Prostate gland (tissue), 2 donors: ENCODE data around the gene RIPK4. TPM values are rescaled to one million over a fixed set of nuclear protein-coding genes. Genes with fewer than 3 reads are reported as not detected.

ENCODE experiments used
- DNase-seq: peaks from one replicate; pipeline ENCODE4 v3.0.0-alpha.2; 2019; ENCODE audit warnings: low spot score
- H3K27ac ChIP-seq, 2 donors: fragments of 200-600 bp; sonication (generic); 2 replicates each; pipeline ENCODE4 v1.5.1; 2017 to 2019
- H3K27me3 ChIP-seq: fragments of 200-600 bp; sonication (generic); replicated peaks from 2 replicates; pipeline ENCODE4 v1.5.1; 2019; ENCODE audit not compliant: insufficient read depth
- H3K36me3 ChIP-seq, 2 donors: fragments of 200-600 bp; sonication (generic); 1 replicate in 1 of 2; 2 replicates in 1 of 2; pipeline versions ENCODE4 v1.5.1 to v1.8.1; 2017 to 2019
- H3K4me1 ChIP-seq: fragments of 200-600 bp; sonication (generic); replicated peaks from 2 replicates; pipeline ENCODE4 v1.5.1; 2019
- H3K4me3 ChIP-seq, 2 donors: fragments of 200-600 bp; sonication (generic); 2 replicates each; pipeline ENCODE4 v1.5.1; 2017 to 2019
- H3K9me3 ChIP-seq: fragments of 200-600 bp; sonication (generic); 2 replicates; pipeline ENCODE4 v1.5.1; 2017
- POLR2A ChIP-seq: fragments of 450-650 bp; IDR thresholded peaks from one replicate; pipeline ENCODE4 v1.6.1; 2016; ENCODE audit warnings: antibody characterized with exemption, mild to moderate bottlenecking
- POLR2AphosphoS5 ChIP-seq: sonication (generic); formaldehyde crosslinking; IDR thresholded peaks from one replicate; pipeline ENCODE4 v1.6.1; 2017; ENCODE audit warnings: antibody characterized with exemption
- WGBS: methylation state at CpG from one replicate; pipeline ENCODE4 v1.1.5; 2018; 5-methylcytosine and 5-hydroxymethylcytosine counted together
- intact Hi-C: fragments of 100-400 bp; cut with DNase I; formaldehyde crosslinking; loops from one replicate; pipeline ENCODE4 v1.14.2; 2022
- total RNA-seq, 2 donors: library from RNA; depleted of rRNA; stranded (reverse); fragments of >200 nt; gene quantifications; one replicate each; pipeline ENCODE4 v1.1.0, GENCODE V29; 2016
- TF ChIP-seq, protein P1 (sequence below), 4 experiments: fragments of 200-600 bp in 2 of 4; fragments of 450-650 bp in 2 of 4; sonication (generic) in 2 of 4; IDR thresholded peaks; 1 replicate in 3 of 4; 2 replicates in 1 of 4; pipeline ENCODE4 v1.5.1; 2016 to 2019; ENCODE audit warnings: antibody characterized with exemption in 4 of 4, mild to moderate bottlenecking in 2 of 4, moderate library complexity in 2 of 4

The RIPK4 gene
- total RNA-seq, 2 donors from 2014 or later, result 26.9 to 52.6 TPM

DNA sequence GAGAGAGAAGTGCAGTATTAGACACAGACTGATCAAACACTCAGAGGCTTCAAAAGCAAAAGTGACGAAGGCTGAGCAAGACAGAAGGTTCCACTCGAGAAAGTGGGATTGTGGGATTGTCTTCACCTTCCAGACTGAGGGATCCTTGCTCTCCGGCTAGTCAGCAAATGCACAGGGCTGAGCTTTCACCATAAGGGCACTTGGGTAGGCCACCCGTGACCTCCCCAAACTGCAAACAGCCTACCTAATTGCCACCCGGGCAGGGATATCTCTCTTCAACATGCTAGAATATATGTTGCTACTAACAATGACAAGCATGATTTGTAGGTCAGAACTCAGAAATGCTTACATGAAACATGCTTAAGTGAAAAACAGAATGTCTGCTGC is 35.3 kb upstream of the RIPK4 start:
- Histone ChIP-seq H3K4me3 (no peak overlapping the region), H3K27ac (peak overlapping the region in 1 of 2 donors; percentile 38), H3K27me3 (no peaks in the 10 kb centered on the region), H3K36me3 (no peaks in the 10 kb centered on the region), H3K4me1 (no peaks in the 10 kb centered on the region), H3K9me3 (no peaks in the 10 kb centered on the region)
- no peak for DNase-seq
- TF ChIP-seq POLR2AphosphoS5, result no peak
- TF ChIP-seq, protein P1, sequence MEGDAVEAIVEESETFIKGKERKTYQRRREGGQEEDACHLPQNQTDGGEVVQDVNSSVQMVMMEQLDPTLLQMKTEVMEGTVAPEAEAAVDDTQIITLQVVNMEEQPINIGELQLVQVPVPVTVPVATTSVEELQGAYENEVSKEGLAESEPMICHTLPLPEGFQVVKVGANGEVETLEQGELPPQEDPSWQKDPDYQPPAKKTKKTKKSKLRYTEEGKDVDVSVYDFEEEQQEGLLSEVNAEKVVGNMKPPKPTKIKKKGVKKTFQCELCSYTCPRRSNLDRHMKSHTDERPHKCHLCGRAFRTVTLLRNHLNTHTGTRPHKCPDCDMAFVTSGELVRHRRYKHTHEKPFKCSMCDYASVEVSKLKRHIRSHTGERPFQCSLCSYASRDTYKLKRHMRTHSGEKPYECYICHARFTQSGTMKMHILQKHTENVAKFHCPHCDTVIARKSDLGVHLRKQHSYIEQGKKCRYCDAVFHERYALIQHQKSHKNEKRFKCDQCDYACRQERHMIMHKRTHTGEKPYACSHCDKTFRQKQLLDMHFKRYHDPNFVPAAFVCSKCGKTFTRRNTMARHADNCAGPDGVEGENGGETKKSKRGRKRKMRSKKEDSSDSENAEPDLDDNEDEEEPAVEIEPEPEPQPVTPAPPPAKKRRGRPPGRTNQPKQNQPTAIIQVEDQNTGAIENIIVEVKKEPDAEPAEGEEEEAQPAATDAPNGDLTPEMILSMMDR (IDR thresholded peaks at IDR 0.05), result no peak
- TF ChIP-seq POLR2A, result no peak
- WGBS, result 91% methylated on average over 5 of the region's 5 CpGs
- intact Hi-C loops, result no loop called here

DNA sequence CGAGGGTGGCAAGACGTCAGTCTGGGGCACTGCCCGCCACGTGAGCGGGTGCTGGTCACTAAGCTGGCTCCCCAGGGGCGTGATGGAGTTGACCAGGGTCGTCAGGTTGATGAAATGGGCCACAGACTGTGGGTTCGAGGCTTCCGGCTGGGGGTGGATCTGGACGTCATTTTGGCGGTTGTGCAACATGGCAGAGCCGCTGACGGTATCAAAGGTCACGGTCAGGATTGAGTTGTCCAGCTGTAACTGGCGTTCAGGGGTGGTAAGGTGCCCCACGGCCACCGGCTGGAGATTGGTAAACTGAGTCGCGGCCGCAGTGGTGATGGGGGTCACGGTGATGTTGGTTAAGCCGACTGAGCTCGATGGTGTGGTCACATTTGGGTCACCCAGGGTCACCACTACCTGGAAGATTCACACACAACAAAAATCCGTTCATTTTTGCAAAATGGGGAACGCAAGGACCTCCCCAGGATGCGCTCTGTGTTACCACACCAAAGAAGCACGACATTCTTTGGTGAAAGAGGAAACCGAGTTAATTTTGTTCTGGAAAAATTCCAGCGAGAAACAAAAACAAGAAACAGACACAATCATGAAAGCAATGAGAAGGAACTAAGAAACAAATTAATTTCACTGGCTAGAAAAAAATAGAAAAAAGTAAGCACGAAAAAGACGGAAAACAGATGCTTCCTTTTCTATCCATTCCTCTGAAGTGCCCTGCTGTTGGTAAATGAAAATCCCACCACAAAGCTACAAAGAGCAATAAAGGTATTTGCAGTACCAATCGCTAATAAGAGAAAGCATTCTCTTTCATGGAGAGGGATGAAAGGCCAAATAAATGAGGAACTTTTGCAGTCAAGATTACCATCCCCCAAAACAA is 34.7 kb upstream of the RIPK4 start:
- Histone ChIP-seq H3K4me1 (no peaks in the 10 kb centered on the region), H3K36me3 (no peaks in the 10 kb centered on the region), H3K27me3 (no peaks in the 10 kb centered on the region), H3K9me3 (no peaks in the 10 kb centered on the region), H3K27ac (no peak overlapping the region), H3K4me3 (no peak overlapping the region)
- TF ChIP-seq, protein P1 (IDR thresholded peaks at IDR 0.05), result no peak
- TF ChIP-seq POLR2AphosphoS5 (no peak), POLR2A (no peak)
- DNase-seq, result no peak
- intact Hi-C loops, result no loop called here
- whole genome bisulfite sequencing, result 90% methylated on average over 32 of the region's 32 CpGs

DNA sequence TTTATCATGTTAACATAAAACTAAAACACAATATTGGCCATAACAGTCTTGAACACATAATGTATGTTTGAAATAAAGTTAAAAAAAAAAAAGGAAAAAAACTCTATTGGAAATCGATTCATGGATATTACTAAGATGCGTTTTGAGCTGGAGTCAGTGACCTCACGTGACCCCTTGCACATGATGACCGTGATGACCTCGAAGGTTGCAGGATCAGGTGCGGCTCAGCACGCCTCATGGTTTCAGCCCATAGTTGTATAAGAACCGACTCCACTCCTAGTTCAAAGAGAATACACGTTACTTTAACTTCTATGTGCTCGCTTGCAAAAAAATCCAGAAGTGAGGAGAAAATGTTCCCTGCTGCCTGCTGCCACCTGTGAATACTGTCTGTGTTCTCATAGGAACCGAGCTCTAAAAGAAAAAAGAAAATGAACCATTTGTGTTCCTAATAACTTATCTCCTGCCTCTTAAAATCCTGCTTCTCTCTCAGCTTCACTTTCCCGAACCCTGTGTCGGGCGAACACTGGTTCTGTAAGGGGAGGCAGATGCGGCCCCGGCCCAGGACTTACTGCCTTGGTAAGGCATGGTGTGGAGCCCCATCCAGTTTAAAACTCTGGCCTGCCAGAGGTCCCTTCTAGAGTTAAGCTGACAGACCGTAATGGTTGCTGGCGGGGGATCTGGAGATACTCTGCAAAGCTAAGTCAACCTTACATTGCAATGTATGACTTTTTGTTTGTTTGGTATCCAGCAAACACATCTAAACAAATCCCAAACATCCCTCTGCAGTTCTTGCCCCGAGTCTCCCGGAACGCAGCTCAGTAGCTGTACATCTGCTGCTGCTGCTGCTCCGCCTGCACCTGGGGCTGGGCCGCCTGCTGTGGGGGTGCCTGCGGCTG is 33.8 kb upstream of the RIPK4 start:
- no peaks in the 10 kb centered on the region for H3K36me3 ChIP-seq
- H3K27me3 ChIP-seq, result no peaks in the 10 kb centered on the region
- no peak overlapping the region for H3K4me3 ChIP-seq
- no peak for TF ChIP-seq POLR2A
- TF ChIP-seq, protein P1 (IDR thresholded peaks at IDR 0.05), result no peak
- TF ChIP-seq POLR2AphosphoS5, result no peak
- H3K9me3 ChIP-seq, result no peaks in the 10 kb centered on the region
- 86% methylated on average over 24 of the region's 24 CpGs for WGBS
- no peaks in the 10 kb centered on the region for H3K4me1 ChIP-seq
- no peak overlapping the region for H3K27ac ChIP-seq
- no peak for DNase-seq
- intact Hi-C loops, result no loop called here

DNA sequence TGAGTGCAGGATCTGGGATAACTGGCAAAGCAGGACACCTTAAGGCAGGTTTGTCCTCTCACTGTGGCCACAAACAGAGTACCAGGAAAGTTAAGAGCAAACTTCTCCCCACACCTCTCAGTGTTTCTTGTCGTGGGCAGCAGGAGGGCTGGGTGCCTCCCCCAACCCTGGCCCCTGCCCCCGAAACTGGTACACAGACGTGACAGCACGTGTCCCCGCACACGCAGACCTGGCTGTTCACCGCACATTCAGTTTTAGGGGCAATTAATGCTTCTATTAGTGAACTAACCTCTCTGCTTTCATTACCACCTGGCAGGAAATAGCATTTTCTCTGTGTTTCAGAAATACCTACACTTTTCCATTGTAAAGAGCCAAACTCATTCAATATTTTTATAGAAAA is 32.9 kb upstream of the RIPK4 start:
- TF ChIP-seq POLR2A, result no peak
- TF ChIP-seq, protein P1 (IDR thresholded peaks at IDR 0.05), result no peak
- TF ChIP-seq POLR2AphosphoS5, result no peak
- DNase-seq, result no peak
- Histone ChIP-seq H3K27me3 (no peaks in the 10 kb centered on the region), H3K9me3 (no peaks in the 10 kb centered on the region), H3K36me3 (no peaks in the 10 kb centered on the region), H3K4me3 (no peak overlapping the region), H3K27ac (no peak overlapping the region), H3K4me1 (no peaks in the 10 kb centered on the region)
- 89% methylated on average over 7 of the region's 7 CpGs for WGBS
- intact Hi-C loops, result no loop called here
